Activated CD8-positive, alpha-beta memory T cell treated with anti-CD3 and anti-CD28 coated beads, Interleukin-2, amount 50 U/mL, for 48 hours (primary cell): ENCODE data around the gene ZNF570.

Experiments
- DNase-seq: peaks from one replicate; pipeline ENCODE4 v3.0.0-alpha.2; 2020

Gene ZNF570

GRCh38 chr19:37468961-37469777, at the start of gene ZNF570:
Gene ZNF570, plus strand, starts transcription at chr19:37469356. Its CDS starts 999 bp downstream, at chr19:37470355.
- DNase-seq, result peak; percentile 92

- DNase-seq, result no peak
Observed at GRCh38 chr19:37452500-37453245, 16.5 kb upstream of the ZNF570 start.

GRCh38 chr19:37466277-37466797, 2.8 kb upstream of the ZNF570 start:
- no peak for DNase-seq

GRCh38 chr19:37466798-37467607, 2.2 kb upstream of the ZNF570 start, which contains the start of gene ZNF569:
Gene ZNF569, minus strand, starts transcription at chr19:37467444. Its CDS starts 22,523 bp downstream, at chr19:37444921.
- DNase-seq, result peak; percentile 86

GRCh38 chr19:37467608-37468090, 1.5 kb upstream of the ZNF570 start:
- no peak for DNase-seq

GRCh38 chr19:37470216-37470615, 1.1 kb downstream of the ZNF570 start:
- no peak for DNase-seq

DNA sequence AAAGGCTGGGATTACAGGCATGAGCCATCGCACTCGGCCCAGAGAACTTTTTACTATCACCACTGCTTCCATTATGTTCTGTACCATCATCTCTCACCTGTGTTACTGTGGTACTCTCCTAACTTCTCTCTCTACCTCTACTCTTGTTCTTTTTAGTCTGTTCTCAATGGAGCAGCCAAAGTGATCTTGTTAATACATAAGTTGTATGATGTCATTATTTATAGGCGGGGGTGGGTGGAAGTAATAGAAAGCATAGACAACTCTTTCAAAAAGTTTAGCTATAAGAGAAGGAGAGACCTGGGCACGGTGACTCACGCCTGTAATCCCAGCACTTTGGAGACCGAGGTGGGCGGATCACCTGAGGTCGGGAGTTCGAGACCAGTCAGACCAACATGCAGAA, 3.0 kb downstream of the ZNF570 start:
- DNase-seq, result no peak

GRCh38 chr19:37484406-37485168, 15.4 kb downstream of the ZNF570 start:
- no peak for DNase-seq

- no peak for DNase-seq
Observed at GRCh38 chr19:37492213-37492612, 23.1 kb downstream of the ZNF570 start.

DNA sequence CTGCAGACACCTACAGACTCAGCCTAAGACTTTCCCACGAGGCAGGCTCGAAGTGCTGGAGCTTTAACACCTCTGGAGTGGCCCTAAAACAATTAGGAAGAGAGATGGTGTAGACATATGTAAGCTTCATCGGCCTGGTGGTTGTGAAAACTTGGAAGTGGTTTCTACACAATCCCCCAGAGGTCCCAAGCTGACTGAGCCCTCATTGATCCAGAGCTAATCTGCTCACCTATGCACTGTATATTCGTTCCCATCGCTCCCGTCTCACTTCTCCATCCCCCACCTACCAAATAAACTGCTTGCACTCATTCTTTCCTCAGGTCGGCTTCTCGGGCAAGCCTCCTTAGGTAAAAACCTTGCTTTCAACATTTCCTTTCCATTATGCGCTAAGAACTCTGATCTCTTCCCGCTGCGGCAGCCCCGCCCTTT, 36.8 kb downstream of the ZNF570 start:
- DNase-seq, result no peak

DNA sequence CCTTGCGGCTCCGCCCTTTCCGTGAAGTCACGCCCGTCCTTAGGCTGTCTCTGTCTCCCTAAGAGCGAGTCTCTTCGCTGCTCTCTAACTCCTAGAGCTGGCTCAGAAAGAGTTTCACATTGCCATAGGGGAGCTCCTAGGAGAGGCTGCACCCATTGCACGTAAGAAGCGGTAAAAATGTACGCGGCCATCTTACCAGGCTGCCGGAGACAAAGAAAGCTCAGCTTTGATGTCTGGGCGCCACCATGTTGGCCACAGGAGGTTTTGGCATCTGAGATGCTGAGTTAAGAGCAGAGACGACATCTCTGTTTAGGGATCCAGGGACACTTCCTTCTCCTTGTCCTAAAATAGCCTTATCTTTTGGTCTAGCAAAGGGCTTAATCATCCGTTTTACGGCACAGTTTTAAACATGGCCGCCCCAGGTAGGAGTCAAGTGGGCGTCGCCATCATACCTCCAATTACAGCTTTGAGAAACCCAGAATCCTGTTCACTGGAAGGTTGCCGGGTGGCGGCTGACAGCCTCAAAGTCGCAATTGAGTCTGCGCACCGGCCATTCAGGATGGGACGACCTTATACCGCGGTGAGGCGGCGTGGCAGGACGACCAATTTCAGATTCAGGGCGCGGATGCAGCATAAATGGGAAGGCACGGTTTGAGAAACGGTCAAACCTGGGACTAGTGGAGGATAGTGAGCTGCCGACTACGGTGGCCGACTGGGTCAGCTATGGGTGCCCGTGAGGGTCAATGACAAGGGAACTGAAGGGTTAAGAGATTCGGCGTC, 37.4 kb downstream of the ZNF570 start, which contains the start of gene ZNF793:
Gene ZNF793 (plus strand): TSS at position 553 of the 780 bp plus-strand sequence. CDS start 16,501 bp downstream, outside the sequence.
- peak; percentile 90 for DNase-seq

DNA sequence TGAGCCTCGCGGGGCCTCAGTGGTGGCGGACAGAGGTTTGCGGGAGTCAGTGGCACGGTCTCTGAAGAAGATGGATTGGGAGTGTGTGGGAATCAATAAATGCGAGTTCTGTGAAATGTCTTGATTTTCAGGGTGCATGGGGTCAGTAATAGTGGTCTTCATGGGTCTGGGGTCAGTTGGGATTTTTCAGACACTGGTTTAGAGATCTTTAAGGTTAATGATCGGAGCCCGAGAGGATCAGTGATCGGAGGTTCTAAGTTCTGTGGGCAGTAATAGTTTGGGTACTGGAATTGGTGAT, 38.0 kb downstream of the ZNF570 start:
- DNase-seq, result no peak

DNA sequence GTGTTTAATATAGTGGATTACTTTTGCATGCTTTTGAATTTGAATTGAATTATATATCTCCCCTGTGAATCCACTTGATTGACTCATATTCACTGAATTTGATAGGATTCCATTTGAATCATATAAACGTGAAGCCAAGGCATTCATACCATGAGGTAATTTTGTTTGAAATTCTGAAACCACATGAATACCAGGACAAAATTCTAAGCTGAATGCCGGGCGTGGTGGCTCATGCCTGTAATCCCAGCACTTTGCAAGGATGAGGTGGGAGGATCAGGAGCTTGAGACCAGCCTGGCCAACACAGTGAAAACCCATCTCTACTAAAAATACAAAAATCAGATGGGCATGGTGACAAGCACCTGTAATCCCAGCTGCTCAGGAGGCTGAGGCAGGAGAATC, 42.0 kb downstream of the ZNF570 start:
- DNase-seq, result no peak

- no peak for DNase-seq
Observed at GRCh38 chr19:37511821-37512220, 42.7 kb downstream of the ZNF570 start.

- no peak for DNase-seq
Observed at GRCh38 chr19:37513397-37513796, 44.2 kb downstream of the ZNF570 start.

GRCh38 chr19:37519890-37520289, 50.7 kb downstream of the ZNF570 start:
- DNase-seq, result no peak

DNA sequence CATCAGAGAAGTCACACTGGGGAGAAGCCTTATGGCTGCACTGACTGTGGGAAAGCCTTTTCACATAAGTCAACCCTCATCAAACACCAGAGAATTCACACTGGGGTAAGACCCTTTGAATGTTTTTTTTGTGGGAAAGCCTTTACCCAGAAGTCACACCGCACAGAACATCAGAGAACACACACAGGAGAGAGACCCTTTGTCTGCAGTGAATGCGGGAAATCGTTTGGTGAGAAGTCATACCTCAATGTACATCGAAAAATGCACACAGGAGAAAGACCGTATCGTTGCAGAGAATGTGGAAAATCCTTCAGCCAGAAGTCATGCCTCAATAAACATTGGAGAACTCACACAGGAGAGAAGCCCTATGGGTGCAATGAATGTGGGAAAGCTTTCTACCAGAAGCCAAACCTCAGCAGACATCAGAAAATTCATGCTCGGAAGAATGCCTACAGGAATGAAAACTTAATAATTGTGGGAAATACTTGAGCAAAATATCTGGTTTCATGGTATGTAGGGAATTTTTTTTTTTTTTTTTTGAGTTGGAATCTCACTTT, 68.3 kb downstream of the ZNF570 start:
- no peak for DNase-seq
